GM18502 (cell line): Measurements from ENCODE around the gene THAP4.
"Not testable (repeated sequence)": the region's sequence is repeated elsewhere in the genome, so short reads cannot be mapped to it uniquely, and the experiment has no call there.

Source experiments
- ATAC-seq: cut with Tn5 transposase; IDR thresholded peaks from one replicate; pipeline ENCODE4 v1.9.1; 2021; ENCODE audit warnings: mild to moderate bottlenecking; ENCODE audit not compliant: unreplicated experiment, poor library complexity

The THAP4 gene

GRCh38 chr2:241590496-241591455 lies 46.2 kb downstream of the THAP4 start:
- not testable (repeated sequence) for ATAC-seq

- not testable (repeated sequence) for ATAC-seq
Observed at GRCh38 chr2:241589863-241590262, 47.1 kb downstream of the THAP4 start.

GRCh38 chr2:241586564-241587264 lies 50.2 kb downstream of the THAP4 start:
- no peak for ATAC-seq

- ATAC-seq: no peak
Observed at GRCh38 chr2:241584436-241584835, 52.5 kb downstream of the THAP4 start.

GRCh38 chr2:241582806-241583205 lies 54.2 kb downstream of the THAP4 start:
- no peak for ATAC-seq

- ATAC-seq: no peak
Observed at GRCh38 chr2:241582328-241582727, 54.6 kb downstream of the THAP4 start.

GRCh38 chr2:241579281-241579680 lies 57.7 kb downstream of the THAP4 start:
- ATAC-seq: no peak

GRCh38 chr2:241577413-241578122 lies 59.4 kb downstream of the THAP4 start:
- ATAC-seq: no peak

GRCh38 chr2:241576293-241576654 lies 60.7 kb downstream of the THAP4 start:
- no peak for ATAC-seq

- ATAC-seq: no peak
Observed at GRCh38 chr2:241575624-241576292, 61.2 kb downstream of the THAP4 start.

GRCh38 chr2:241574911-241575623 lies 61.9 kb downstream of the THAP4 start:
- ATAC-seq: no peak

GRCh38 chr2:241573741-241574140 lies 63.2 kb downstream of the THAP4 start:
- no peak for ATAC-seq

GRCh38 chr2:241572915-241573651 lies 63.9 kb downstream of the THAP4 start:
- not testable (repeated sequence) for ATAC-seq

GRCh38 chr2:241571821-241572620 lies 64.9 kb downstream of the THAP4 start:
- no peak for ATAC-seq

- ATAC-seq: no peak
Observed at GRCh38 chr2:241570961-241571581, 65.9 kb downstream of the THAP4 start.

- no peak for ATAC-seq
Observed at GRCh38 chr2:241569831-241570281, 67.1 kb downstream of the THAP4 start.

- ATAC-seq: no peak
Observed at GRCh38 chr2:241568726-241569125, 68.2 kb downstream of the THAP4 start.

GRCh38 chr2:241567776-241568175 lies 69.2 kb downstream of the THAP4 start:
- no peak for ATAC-seq
